ENCODE data around the gene CRYBB1. TPM values are rescaled to one million over a fixed set of nuclear protein-coding genes. Genes with fewer than 3 reads are reported as not detected.

The CRYBB1 gene
- total and polyA plus RNA-seq, 9 donors: 0.26 to 1.4 (median 0.37) TPM; not detected in 2

- WGBS, 3 donors: 78 to 88% (median 79%) methylated on average over 11 of the region's 11 CpGs
Measured at GRCh38 chr22:26599505-26599904, 18.3 kb downstream of the CRYBB1 start.

GRCh38 chr22:26597480-26597879 is 20.3 kb downstream of the CRYBB1 start:
- TF ChIP-seq POLR2A (IDR thresholded peaks at IDR 0.05): no peak
- TF ChIP-seq CTCF (IDR thresholded peaks at IDR 0.05): no peak
- no peak for DNase-seq
- Histone ChIP-seq H3K27ac (no peak overlapping the region), H3K36me3 (no peaks in the 10 kb centered on the region), H3K4me1 (ENCODE audit: insufficient read depth) (no peaks in the 10 kb centered on the region), H3K9me3 (no peaks in the 10 kb centered on the region), H3K4me3 (no peak overlapping the region), H3K27me3 (no peaks in the 10 kb centered on the region)
- WGBS, 3 donors: 70 to 81% (median 75%) methylated on average over 4 of the region's 4 CpGs
- intact Hi-C loops (cut with DNase I): no loop called here

More at GRCh38 chr22:26599505-26599904, 18.3 kb downstream of the CRYBB1 start:
- Histone ChIP-seq H3K27me3 (no peaks in the 10 kb centered on the region), H3K27ac (no peak overlapping the region), H3K9me3 (no peaks in the 10 kb centered on the region), H3K36me3 (no peaks in the 10 kb centered on the region), H3K4me3 (no peak overlapping the region), H3K4me1 (ENCODE audit: insufficient read depth) (no peaks in the 10 kb centered on the region)
- intact Hi-C loops (cut with DNase I): no loop called here
- no peak for DNase-seq
- TF ChIP-seq CTCF (IDR thresholded peaks at IDR 0.05): no peak

- intact Hi-C loops (cut with DNase I): no loop called here
- Histone ChIP-seq H3K4me1 (ENCODE audit: insufficient read depth) (no peaks in the 10 kb centered on the region), H3K27me3 (no peaks in the 10 kb centered on the region), H3K27ac (no peak overlapping the region), H3K36me3 (no peaks in the 10 kb centered on the region), H3K9me3 (no peaks in the 10 kb centered on the region), H3K4me3 (no peak overlapping the region)
- no peak for DNase-seq
- TF ChIP-seq CTCF (IDR thresholded peaks at IDR 0.05) (no peak), EP300 (IDR thresholded peaks at IDR 0.05) (no peak), POLR2A (IDR thresholded peaks at IDR 0.05) (no peak)
- 70 to 76% (median 71%) methylated on average over 4 of the region's 4 CpGs for WGBS, 3 donors
Measured at GRCh38 chr22:26597026-26597425, 20.8 kb downstream of the CRYBB1 start.

- intact Hi-C loops (cut with DNase I): no loop called here
Measured at GRCh38 chr22:26593763-26594162, 24.1 kb downstream of the CRYBB1 start.

More at GRCh38 chr22:26593763-26594162, 24.1 kb downstream of the CRYBB1 start:
- H3K36me3 ChIP-seq: no peaks in the 10 kb centered on the region
- H3K9me3 ChIP-seq: no peaks in the 10 kb centered on the region
- H3K4me3 ChIP-seq: no peak overlapping the region
- DNase-seq: no peak
- H3K4me1 ChIP-seq (ENCODE audit: insufficient read depth): peaks cover 2% of the 10 kb centered on the region
- TF ChIP-seq CTCF (IDR thresholded peaks at IDR 0.05) (no peak), EP300 (IDR thresholded peaks at IDR 0.05) (no peak), POLR2A (IDR thresholded peaks at IDR 0.05) (no peak)
- no peaks in the 10 kb centered on the region for H3K27me3 ChIP-seq
- WGBS, 3 donors: 28 to 68% (median 34%) methylated on average over 1 of the region's 1 CpG
- no peak overlapping the region for H3K27ac ChIP-seq
